ENCODE data around the gene ZNF408. TPM values are rescaled to one million over a fixed set of nuclear protein-coding genes. Genes with fewer than 3 reads are reported as not detected.

Gene ZNF408
- total RNA-seq, 1 donor from 2014 or later: 9.3 TPM

GRCh38 chr11:46741600-46742484 lies 41.0 kb downstream of the ZNF408 start:
- H3K36me3 ChIP-seq: peaks cover 53% of the 10 kb centered on the region
- H3K4me1 ChIP-seq: no peaks in the 10 kb centered on the region
- no peaks in the 10 kb centered on the region for H3K9me3 ChIP-seq
- DNase-seq (no peak), ATAC-seq (no peak)
- H3K4me3 ChIP-seq: no peak overlapping the region
- H3K27ac ChIP-seq: no peak overlapping the region
- TF ChIP-seq, protein P1, sequence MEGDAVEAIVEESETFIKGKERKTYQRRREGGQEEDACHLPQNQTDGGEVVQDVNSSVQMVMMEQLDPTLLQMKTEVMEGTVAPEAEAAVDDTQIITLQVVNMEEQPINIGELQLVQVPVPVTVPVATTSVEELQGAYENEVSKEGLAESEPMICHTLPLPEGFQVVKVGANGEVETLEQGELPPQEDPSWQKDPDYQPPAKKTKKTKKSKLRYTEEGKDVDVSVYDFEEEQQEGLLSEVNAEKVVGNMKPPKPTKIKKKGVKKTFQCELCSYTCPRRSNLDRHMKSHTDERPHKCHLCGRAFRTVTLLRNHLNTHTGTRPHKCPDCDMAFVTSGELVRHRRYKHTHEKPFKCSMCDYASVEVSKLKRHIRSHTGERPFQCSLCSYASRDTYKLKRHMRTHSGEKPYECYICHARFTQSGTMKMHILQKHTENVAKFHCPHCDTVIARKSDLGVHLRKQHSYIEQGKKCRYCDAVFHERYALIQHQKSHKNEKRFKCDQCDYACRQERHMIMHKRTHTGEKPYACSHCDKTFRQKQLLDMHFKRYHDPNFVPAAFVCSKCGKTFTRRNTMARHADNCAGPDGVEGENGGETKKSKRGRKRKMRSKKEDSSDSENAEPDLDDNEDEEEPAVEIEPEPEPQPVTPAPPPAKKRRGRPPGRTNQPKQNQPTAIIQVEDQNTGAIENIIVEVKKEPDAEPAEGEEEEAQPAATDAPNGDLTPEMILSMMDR (IDR thresholded peaks at IDR 0.05): no peak
- no peaks in the 10 kb centered on the region for H3K27me3 ChIP-seq
- intact Hi-C loops (cut with DNase I): no loop called here

GRCh38 chr11:46743043-46743442 lies 42.2 kb downstream of the ZNF408 start:
- Histone ChIP-seq H3K9me3 (no peaks in the 10 kb centered on the region), H3K27me3 (no peaks in the 10 kb centered on the region), H3K36me3 (peaks cover 65% of the 10 kb centered on the region), H3K27ac (no peak overlapping the region), H3K4me1 (no peaks in the 10 kb centered on the region), H3K4me3 (no peak overlapping the region)
- no peak for ATAC-seq
- TF ChIP-seq, protein P1 (IDR thresholded peaks at IDR 0.05): no peak
- no peak for DNase-seq
- intact Hi-C loops (cut with DNase I): no loop called here

GRCh38 chr11:46743693-46744339 lies 43.0 kb downstream of the ZNF408 start:
- intact Hi-C loops (cut with DNase I): no loop called here
- no peak overlapping the region for H3K4me3 ChIP-seq
- H3K4me1 ChIP-seq: no peaks in the 10 kb centered on the region
- no peak overlapping the region for H3K27ac ChIP-seq
- ATAC-seq: no peak
- H3K36me3 ChIP-seq: peaks cover 72% of the 10 kb centered on the region
- no peaks in the 10 kb centered on the region for H3K27me3 ChIP-seq
- TF ChIP-seq, protein P1 (IDR thresholded peaks at IDR 0.05): no peak
- no peak for DNase-seq
- H3K9me3 ChIP-seq: no peaks in the 10 kb centered on the region

DNA sequence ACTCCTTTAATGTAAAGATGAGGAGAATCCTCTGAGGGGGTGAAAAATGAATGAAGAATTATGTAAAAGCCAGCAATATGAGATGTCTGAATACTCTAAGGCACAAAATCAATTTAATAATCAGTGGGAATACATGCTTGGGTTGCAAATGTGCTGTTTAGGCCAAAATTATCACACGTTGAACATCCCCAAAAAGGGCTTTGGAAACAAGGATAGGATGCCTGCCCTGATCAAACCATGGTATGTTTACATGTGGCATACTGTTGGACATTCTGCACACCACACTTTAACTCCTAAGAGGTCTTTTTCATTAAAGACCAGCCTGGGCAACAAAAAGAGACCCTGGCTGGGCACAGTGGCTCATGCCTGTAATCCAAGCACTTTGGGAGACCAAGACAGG lies 44.5 kb downstream of the ZNF408 start:
- no peak for DNase-seq
- H3K27ac ChIP-seq: no peak overlapping the region
- no peak for ATAC-seq
- H3K4me3 ChIP-seq: no peak overlapping the region
- H3K36me3 ChIP-seq: peaks cover 88% of the 10 kb centered on the region
- no peaks in the 10 kb centered on the region for H3K4me1 ChIP-seq
- H3K27me3 ChIP-seq: no peaks in the 10 kb centered on the region
- intact Hi-C loops (cut with DNase I): no loop called here
- TF ChIP-seq, protein P1 (IDR thresholded peaks at IDR 0.05): no peak
- H3K9me3 ChIP-seq: no peaks in the 10 kb centered on the region

DNA sequence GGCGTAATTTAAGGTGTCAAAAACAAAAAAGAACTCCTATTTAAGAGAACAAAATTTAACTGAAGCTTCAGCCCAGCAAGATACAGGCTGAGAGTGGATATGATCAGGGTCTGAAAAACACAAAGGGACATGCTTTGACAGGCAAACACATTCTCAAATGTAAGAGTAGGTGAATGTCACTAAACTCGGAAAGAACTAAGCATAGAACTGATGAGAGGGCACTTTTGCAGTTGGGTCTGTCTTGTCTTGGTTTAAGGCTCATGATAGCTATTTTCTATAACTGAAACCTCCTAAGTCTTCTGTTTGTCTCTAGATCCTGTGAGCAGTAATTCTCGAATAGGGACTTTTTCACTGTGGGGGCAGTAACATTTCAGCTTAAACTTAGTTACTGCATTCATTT lies 45.2 kb downstream of the ZNF408 start:
- Histone ChIP-seq H3K4me1 (no peaks in the 10 kb centered on the region), H3K27me3 (no peaks in the 10 kb centered on the region), H3K36me3 (peaks cover 94% of the 10 kb centered on the region), H3K27ac (no peak overlapping the region), H3K4me3 (no peak overlapping the region), H3K9me3 (no peaks in the 10 kb centered on the region)
- no peak for DNase-seq
- TF ChIP-seq, protein P1 (IDR thresholded peaks at IDR 0.05): no peak
- ATAC-seq: no peak
- intact Hi-C loops (cut with DNase I): no loop called here

All from upper lobe of right lung (tissue), 1 donor.